Smooth muscle cell (in vitro differentiated cells): ENCODE results near the gene CDK15. TPM values are rescaled to one million over a fixed set of nuclear protein-coding genes. Genes with fewer than 3 reads are reported as not detected.

Experiments
- DNase-seq: peaks from one replicate; lab custom pipeline; 2025; ENCODE audit not compliant: unreplicated experiment; lab: John Stamatoyannopoulos, UW
- H2AFZ ChIP-seq: fragments of 200-600 bp; sonication (generic); 2 replicates; pipeline ENCODE4 v1.6.0; 2016; ENCODE audit warnings: antibody characterized with exemption, low read depth, mild to moderate bottlenecking
- H3F3A ChIP-seq: fragments of 200-600 bp; sonication (generic); 2 replicates; pipeline ENCODE4 v1.6.0; 2017; ENCODE audit warnings: antibody characterized with exemption, low read depth
- H3K27ac ChIP-seq: fragments of 200-600 bp; sonication (generic); 2 replicates; pipeline ENCODE4 v1.5.1; 2016; ENCODE audit warnings: low read depth, mild to moderate bottlenecking
- H3K27me3 ChIP-seq: fragments of 200-600 bp; sonication (generic); 2 replicates; pipeline ENCODE4 v1.6.1; 2016; ENCODE audit warnings: low read depth, mild to moderate bottlenecking
- H3K36me3 ChIP-seq: fragments of 200-600 bp; sonication (generic); 2 replicates; pipeline ENCODE4 v1.5.1; 2016; ENCODE audit warnings: low read depth
- H3K4me1 ChIP-seq: fragments of 200-600 bp; sonication (generic); 2 replicates; pipeline ENCODE4 v1.5.1; 2016; ENCODE audit warnings: low read depth
- H3K4me2 ChIP-seq: fragments of 200-600 bp; sonication (generic); 2 replicates; pipeline ENCODE4 v1.6.0; 2016; ENCODE audit warnings: mild to moderate bottlenecking
- H3K4me3 ChIP-seq: fragments of 200-600 bp; sonication (generic); 2 replicates; pipeline ENCODE4 v1.5.1; 2016; ENCODE audit warnings: mild to moderate bottlenecking
- H3K79me2 ChIP-seq: fragments of 200-600 bp; sonication (generic); 2 replicates; pipeline ENCODE4 v1.6.0; 2016; ENCODE audit warnings: low read depth, mild to moderate bottlenecking
- H3K9ac ChIP-seq: fragments of 200-600 bp; sonication (generic); 2 replicates; pipeline ENCODE4 v1.6.0; 2016; ENCODE audit warnings: low read depth
- H3K9me3 ChIP-seq: fragments of 200-600 bp; sonication (generic); replicated peaks from 2 replicates; pipeline ENCODE4 v1.5.1; 2016; ENCODE audit warnings: low read depth
- H4K20me1 ChIP-seq: fragments of 200-600 bp; sonication (generic); 2 replicates; pipeline ENCODE4 v1.6.0; 2016; ENCODE audit warnings: low read depth
- CTCF ChIP-seq: fragments of 200-600 bp; sonication (generic); IDR thresholded peaks from 2 replicates; pipeline ENCODE4 v1.5.1; 2017; ENCODE audit warnings: borderline replicate concordance, mild to moderate bottlenecking, antibody characterized with exemption; ENCODE audit not compliant: insufficient read depth, poor library complexity, severe bottlenecking
- whole genome bisulfite sequencing: methylation state at CpG from one replicate; pipeline ENCODE4 v1.1.7; 2016; ENCODE audit warnings: low lambda C conversion rate; 5-methylcytosine and 5-hydroxymethylcytosine counted together
- polyA plus RNA-seq: library from polyadenylated mRNA; unstranded; fragments of >200 nt; fragmentation: Nextera tagmentation; extraction: Ambion mirVana; gene quantifications from 2 replicates; pipeline ENCODE4 v1.2.1, GENCODE V29; 2016
- total RNA-seq: library from RNA; depleted of rRNA; stranded (reverse); fragments of >200 nt; gene quantifications from 2 replicates; pipeline ENCODE4 v1.2.3, GENCODE V29; 2014

Gene CDK15
- total and polyA plus RNA-seq, 2 experiments from 2014 or later, result 0.40 to 0.93 TPM

GRCh38 chr2:201887773-201888425, 81.6 kb downstream of the CDK15 start:
- H3K9ac ChIP-seq, result peak overlapping the region; percentile 23
- H3K36me3 ChIP-seq, result no peaks in the 10 kb centered on the region
- peaks cover 46% of the 10 kb centered on the region for H3K4me1 ChIP-seq
- peak overlapping the region; percentile 12 for H3K27ac ChIP-seq
- H3K79me2 ChIP-seq, result no peaks in the 10 kb centered on the region
- DNase-seq, result no peak
- peaks cover 9% of the 10 kb centered on the region for H3F3A ChIP-seq
- H3K27me3 ChIP-seq, result no peaks in the 10 kb centered on the region
- H4K20me1 ChIP-seq, result no peaks in the 10 kb centered on the region
- peak overlapping the region; percentile 63 for H2AFZ ChIP-seq
- TF ChIP-seq CTCF, result no peak
- H3K4me2 ChIP-seq, result peak overlapping the region; percentile 83
- H3K4me3 ChIP-seq, result peak overlapping the region; percentile 46
- no peaks in the 10 kb centered on the region for H3K9me3 ChIP-seq
- 32% methylated on average over 9 of the region's 9 CpGs for WGBS

GRCh38 chr2:201888426-201888800, 82.1 kb downstream of the CDK15 start:
- H4K20me1 ChIP-seq, result no peaks in the 10 kb centered on the region
- H3K36me3 ChIP-seq, result no peaks in the 10 kb centered on the region
- peak overlapping the region; percentile 46 for H3K4me3 ChIP-seq
- peaks cover 40% of the 10 kb centered on the region for H3K4me1 ChIP-seq
- DNase-seq, result no peak
- TF ChIP-seq CTCF, result no peak
- no peaks in the 10 kb centered on the region for H3K27me3 ChIP-seq
- peak overlapping the region; percentile 12 for H3K27ac ChIP-seq
- H3K9ac ChIP-seq, result peak overlapping the region; percentile 23
- no peaks in the 10 kb centered on the region for H3K79me2 ChIP-seq
- 14% methylated on average over 8 of the region's 8 CpGs for WGBS
- H3K4me2 ChIP-seq, result peak overlapping the region; percentile 83
- H3F3A ChIP-seq, result peaks cover 7% of the 10 kb centered on the region
- H2AFZ ChIP-seq, result peak overlapping the region; percentile 63
- no peaks in the 10 kb centered on the region for H3K9me3 ChIP-seq

GRCh38 chr2:201890453-201890852, 84.1 kb downstream of the CDK15 start:
- DNase-seq, result no peak
- Histone ChIP-seq H3K27me3 (no peaks in the 10 kb centered on the region), H3K4me1 (peaks cover 32% of the 10 kb centered on the region), H4K20me1 (no peaks in the 10 kb centered on the region), H2AFZ (no peak overlapping the region), H3K4me3 (no peak overlapping the region), H3K27ac (no peak overlapping the region), H3K9ac (no peak overlapping the region), H3K4me2 (no peak overlapping the region), H3K79me2 (no peaks in the 10 kb centered on the region), H3F3A (no peaks in the 10 kb centered on the region), H3K36me3 (no peaks in the 10 kb centered on the region), H3K9me3 (no peaks in the 10 kb centered on the region)
- TF ChIP-seq CTCF, result no peak

GRCh38 chr2:201891676-201892075, 85.3 kb downstream of the CDK15 start:
- Histone ChIP-seq H3K4me2 (no peak overlapping the region), H3K9me3 (no peaks in the 10 kb centered on the region), H2AFZ (no peak overlapping the region), H3K9ac (no peak overlapping the region), H3K36me3 (no peaks in the 10 kb centered on the region), H4K20me1 (no peaks in the 10 kb centered on the region), H3K79me2 (no peaks in the 10 kb centered on the region), H3K27me3 (no peaks in the 10 kb centered on the region), H3K4me1 (peaks cover 32% of the 10 kb centered on the region), H3F3A (no peaks in the 10 kb centered on the region), H3K4me3 (no peak overlapping the region), H3K27ac (no peak overlapping the region)
- 87% methylated on average over 6 of the region's 6 CpGs for WGBS
- no peak for DNase-seq
- TF ChIP-seq CTCF, result no peak
